Pancreas (tissue), 10 donors: Measurements from ENCODE around the gene ACOX3. TPM values are rescaled to one million over a fixed set of nuclear protein-coding genes. Genes with fewer than 3 reads are reported as not detected.
A peak's percentile ranks its signal among the peaks of the same experiment; 100 is the strongest.

Experiments used
- ATAC-seq, 4 donors: fragments of 200-7000 bp; cut with Tn5 transposase; one replicate each; pipeline versions ENCODE4 v1.8.0 to v1.9.1; 2020; ENCODE audit warnings: mild to moderate bottlenecking in 4 of 4, moderate library complexity in 4 of 4
- DNase-seq, 6 donors: peaks; one replicate each; pipeline ENCODE4 v3.0.0-alpha.2; 2020
- FAIRE-seq: peaks from 2 replicates; lab custom pipeline; 2012; peaks lifted over from hg19 to GRCh38; lab: Jason Lieb, UNC
- H3K27ac ChIP-seq, 4 donors: fragments of 200-600 bp; sonication (generic); 1 replicate in 3 of 4; 2 replicates in 1 of 4; pipeline versions ENCODE4 v1.5.0 to v1.8.0; 2020
- H3K27me3 ChIP-seq, 4 donors: fragments of 200-600 bp; one replicate each; pipeline ENCODE4 v1.8.0; 2021
- H3K36me3 ChIP-seq, 3 donors: fragments of 200-600 bp; sonication (generic) in 1 of 3; one replicate each; pipeline versions ENCODE4 v1.5.0 to v1.8.0; 2020 to 2021
- H3K4me1 ChIP-seq, 3 donors: fragments of 200-600 bp; one replicate each; pipeline ENCODE4 v1.8.0; 2021
- H3K4me3 ChIP-seq, 4 donors: fragments of 200-600 bp; sonication (generic) in 2 of 4; one replicate each; pipeline versions ENCODE4 v1.5.0 to v1.8.0; 2020 to 2021
- H3K9me3 ChIP-seq, 4 donors: fragments of 200-600 bp; one replicate each; pipeline ENCODE4 v1.8.0; 2021
- CTCF ChIP-seq, 4 donors: fragments of 200-600 bp; sonication (generic) in 3 of 4; IDR thresholded peaks; one replicate each; pipeline versions ENCODE4 v1.5.0 to v1.8.0; 2021; ENCODE audit warnings: antibody characterized with exemption in 4 of 4
- WGBS, 2 donors: extraction: QIAGEN DNeasy Blood & Tissue Kit; methylation state at CpG; one replicate each; pipeline ENCODE4 v1.1.7; 2013; 5-methylcytosine and 5-hydroxymethylcytosine counted together
- intact Hi-C, 3 donors: fragments of 100-400 bp; cut with DNase I; formaldehyde crosslinking; loops; one replicate each; pipeline versions ENCODE4 v1.11.1 to v1.14.2; 2022
- polyA plus RNA-seq, 2 donors: library from polyadenylated mRNA; stranded (reverse); fragments of 200-250 nt; gene quantifications; one replicate each; pipeline ENCODE4 v1.2.3, GENCODE V29; 2013
- total RNA-seq, 6 donors: library from RNA; stranded (reverse); fragmentation: NEBNext Ultra II Directional in 4 of 6; extraction: Animal tissue kit (Norgen Biotek cat#: 25700) in 4 of 6; gene quantifications; one replicate each; pipeline versions ENCODE4 v1.2.1 to v1.2.4, GENCODE V29; 2021 to 2023
- donor health status: healthy with polysubstance abuse.
- donor health status: DM: no; HTN: no; CAD: no; lungs with moderate emphysema.
- donor health status: DM: no; HTN: no; CAD: no.
- donor health status: control.
- donor health status: control.
- donor health status: Bipolar disorder and iron deficiency.
- donor health status: DM: yes; HTN: yes; CAD: no.
- donor health status: DM: no; HTN: no; CAD: no.
- donor health status: DM: no; HTN: no; CAD: no.
- donor health status: DM: yes; HTN: yes; CAD: no.

ACOX3 gene
- total and polyA plus RNA-seq, 8 donors = 16.1 to 24.8 (median 18.6) TPM

DNA sequence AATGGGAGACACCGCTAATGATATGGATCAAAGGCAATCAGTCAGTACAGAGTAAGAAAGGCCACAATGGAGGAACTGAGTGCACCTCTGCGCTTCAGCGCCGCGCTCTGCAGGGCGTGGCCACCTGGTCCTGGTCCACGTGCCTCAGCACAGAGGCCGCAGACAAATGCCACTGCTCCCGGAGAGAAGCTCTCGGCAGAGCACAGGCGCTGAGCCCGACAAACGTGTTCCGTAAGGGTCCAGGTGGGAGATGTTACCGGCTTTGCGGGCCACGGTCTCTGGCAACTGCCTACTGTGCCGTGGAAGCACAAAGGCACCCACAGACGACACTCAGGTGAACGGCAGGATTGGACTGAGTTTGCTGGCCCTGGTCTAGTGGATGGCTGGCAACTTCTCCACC, 68.9 kb downstream of the ACOX3 start:
- no peak for TF ChIP-seq CTCF (IDR thresholded peaks at IDR 0.05)
- Histone ChIP-seq H3K27ac (no peak overlapping the region), H3K27me3 (no peaks in the 10 kb centered on the region), H3K4me3 (no peak overlapping the region), H3K9me3 (no peaks in the 10 kb centered on the region), H3K4me1 (no peaks in the 10 kb centered on the region), H3K36me3 (peaks cover 0 to 1% (median 0%) of the 10 kb centered on the region in 3 donors)
- FAIRE-seq (no peak), ATAC-seq (no peak), DNase-seq (peak in 2 of 6 donors; percentile 43 to 45)
- WGBS, 2 donors = 95 to 96% methylated on average over 20 of the region's 20 CpGs
- intact Hi-C loops = no loop called here

GRCh38 chr4:8370835-8371595, 69.5 kb downstream of the ACOX3 start:
- WGBS, 2 donors = 87 to 88% methylated on average over 24 of the region's 24 CpGs
- Histone ChIP-seq H3K4me1 (no peaks in the 10 kb centered on the region), H3K27ac (no peak overlapping the region), H3K36me3 (peaks cover 0 to 4% (median 0%) of the 10 kb centered on the region in 3 donors), H3K27me3 (no peaks in the 10 kb centered on the region), H3K4me3 (no peak overlapping the region), H3K9me3 (no peaks in the 10 kb centered on the region)
- TF ChIP-seq CTCF (IDR thresholded peaks at IDR 0.05) = no peak
- peak in 1 of 6 donors; percentile 40 for DNase-seq
- ATAC-seq = no peak
- no peak for FAIRE-seq
- intact Hi-C loops = no loop called here

DNA sequence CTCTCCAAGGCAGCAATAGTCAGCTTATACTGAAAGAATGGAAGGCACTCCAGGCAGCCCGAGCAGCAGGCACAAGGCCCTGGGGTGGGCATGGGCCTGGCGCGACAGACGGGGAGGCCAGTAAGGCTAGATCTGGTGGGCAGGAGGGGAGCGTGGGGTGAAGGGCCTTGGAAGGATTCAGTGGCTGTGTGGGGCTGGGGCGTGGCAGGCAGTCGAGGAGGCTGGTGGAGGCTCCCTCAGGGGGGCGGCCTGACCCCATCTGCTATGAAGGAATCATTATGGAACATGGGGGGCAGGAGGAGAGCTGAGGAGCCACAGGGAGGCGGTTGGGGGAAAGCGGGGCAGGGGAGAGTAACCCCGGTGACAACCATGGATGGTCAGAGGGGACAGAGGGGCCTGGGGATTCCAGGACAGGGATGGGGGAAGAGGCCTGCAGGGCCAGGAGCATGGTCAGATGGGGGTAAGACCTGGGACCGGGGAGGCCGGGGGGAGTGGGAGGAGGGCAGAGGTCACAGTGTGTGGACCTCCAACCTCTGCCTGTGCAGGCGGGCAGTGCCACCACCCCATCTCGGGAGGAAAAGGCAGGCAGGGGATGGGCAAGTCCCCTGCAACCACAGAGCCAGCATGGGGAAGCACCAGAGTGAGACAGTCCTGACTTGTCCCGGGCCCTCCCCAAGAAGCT, 70.3 kb downstream of the ACOX3 start:
- 92 to 95% methylated on average over 16 of the region's 16 CpGs for WGBS, 2 donors
- FAIRE-seq = no peak

DNA sequence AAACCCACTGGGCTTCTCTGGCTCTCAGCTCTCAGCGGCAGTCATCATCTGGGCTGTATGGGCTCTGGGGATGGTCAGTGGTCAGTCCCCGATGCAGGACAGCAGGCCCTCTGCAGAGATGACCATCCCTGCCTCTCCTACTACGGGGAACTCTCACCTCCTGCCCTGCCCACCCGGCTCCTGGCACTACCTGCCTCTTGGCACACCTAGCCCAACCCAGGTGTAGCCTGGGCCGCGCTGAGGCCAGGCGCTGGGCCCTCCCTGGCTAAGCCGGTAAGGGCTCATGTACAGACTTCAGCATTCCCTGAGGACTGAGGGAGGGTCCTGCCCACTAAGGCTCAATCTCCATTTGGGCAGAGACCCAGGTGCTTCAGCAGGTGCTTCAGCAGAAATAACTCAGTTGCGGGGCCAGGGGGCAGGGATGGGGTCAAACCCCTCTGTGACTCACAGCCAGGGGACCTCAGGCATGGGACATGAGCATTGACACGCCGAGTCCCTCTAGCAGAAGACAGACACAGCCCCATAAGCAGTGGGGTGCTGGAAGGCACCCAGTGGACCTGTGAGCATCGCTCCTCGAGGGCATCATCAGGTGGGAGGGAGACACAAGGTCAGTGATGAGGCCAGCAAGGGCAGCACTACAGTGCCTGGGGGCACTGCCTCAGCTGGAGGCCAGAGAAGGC, 71.0 kb downstream of the ACOX3 start:
- no peaks in the 10 kb centered on the region for H3K4me1 ChIP-seq
- H3K27me3 ChIP-seq = no peaks in the 10 kb centered on the region
- H3K9me3 ChIP-seq = no peaks in the 10 kb centered on the region
- WGBS, 2 donors = 92 to 96% methylated on average over 13 of the region's 13 CpGs
- H3K36me3 ChIP-seq = peaks cover 0 to 4% (median 0%) of the 10 kb centered on the region in 3 donors
- intact Hi-C loops = no loop called here
- no peak overlapping the region for H3K4me3 ChIP-seq
- no peak overlapping the region for H3K27ac ChIP-seq
- DNase-seq = peak in 2 of 6 donors; percentile 48 to 63
- FAIRE-seq = no peak
- TF ChIP-seq CTCF (IDR thresholded peaks at IDR 0.05) = no peak
- no peak for ATAC-seq

More for the DNA sequence above, 70.3 kb downstream of the ACOX3 start:
- Histone ChIP-seq H3K36me3 (peaks cover 0 to 4% (median 0%) of the 10 kb centered on the region in 3 donors), H3K9me3 (no peaks in the 10 kb centered on the region), H3K4me1 (no peaks in the 10 kb centered on the region), H3K27ac (no peak overlapping the region), H3K27me3 (no peaks in the 10 kb centered on the region), H3K4me3 (no peak overlapping the region)
- intact Hi-C loops = no loop called here
- ATAC-seq (no peak), DNase-seq (peak in 2 of 6 donors; percentile 43 to 50)
- no peak for TF ChIP-seq CTCF (IDR thresholded peaks at IDR 0.05)
